ENCODE data around the gene NKD2.
"Not testable (repeated sequence)": the region's sequence is repeated elsewhere in the genome, so short reads cannot be mapped to it uniquely, and the experiment has no call there.

NKD2 gene

GRCh38 chr5:1017691-1018455 lies 9.3 kb downstream of the NKD2 start:
- Histone ChIP-seq H3K27me3 (peaks cover 0 to 26% of the 10 kb centered on the region in 2 donors), H3K9me3 (no peaks in the 10 kb centered on the region), H3K36me3 (no peaks in the 10 kb centered on the region), H3K4me1 (no peaks in the 10 kb centered on the region), H3K27ac (no peak overlapping the region), H3K4me3 (no peak overlapping the region)
- TF ChIP-seq, protein P1, sequence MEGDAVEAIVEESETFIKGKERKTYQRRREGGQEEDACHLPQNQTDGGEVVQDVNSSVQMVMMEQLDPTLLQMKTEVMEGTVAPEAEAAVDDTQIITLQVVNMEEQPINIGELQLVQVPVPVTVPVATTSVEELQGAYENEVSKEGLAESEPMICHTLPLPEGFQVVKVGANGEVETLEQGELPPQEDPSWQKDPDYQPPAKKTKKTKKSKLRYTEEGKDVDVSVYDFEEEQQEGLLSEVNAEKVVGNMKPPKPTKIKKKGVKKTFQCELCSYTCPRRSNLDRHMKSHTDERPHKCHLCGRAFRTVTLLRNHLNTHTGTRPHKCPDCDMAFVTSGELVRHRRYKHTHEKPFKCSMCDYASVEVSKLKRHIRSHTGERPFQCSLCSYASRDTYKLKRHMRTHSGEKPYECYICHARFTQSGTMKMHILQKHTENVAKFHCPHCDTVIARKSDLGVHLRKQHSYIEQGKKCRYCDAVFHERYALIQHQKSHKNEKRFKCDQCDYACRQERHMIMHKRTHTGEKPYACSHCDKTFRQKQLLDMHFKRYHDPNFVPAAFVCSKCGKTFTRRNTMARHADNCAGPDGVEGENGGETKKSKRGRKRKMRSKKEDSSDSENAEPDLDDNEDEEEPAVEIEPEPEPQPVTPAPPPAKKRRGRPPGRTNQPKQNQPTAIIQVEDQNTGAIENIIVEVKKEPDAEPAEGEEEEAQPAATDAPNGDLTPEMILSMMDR (IDR thresholded peaks at IDR 0.05): no peak
- intact Hi-C loops (cut with DNase I; ENCODE audit: low total_unique reads): no loop called here
- DNase-seq: no peak

- H3K27me3 ChIP-seq: peaks cover 0 to 19% of the 10 kb centered on the region in 2 donors
- no peak overlapping the region for H3K4me3 ChIP-seq
- no peak for DNase-seq
- H3K4me1 ChIP-seq: no peaks in the 10 kb centered on the region
- TF ChIP-seq, protein P1 (IDR thresholded peaks at IDR 0.05): no peak
- H3K9me3 ChIP-seq: no peaks in the 10 kb centered on the region
- intact Hi-C loops (cut with DNase I; ENCODE audit: low total_unique reads): no loop called here
- H3K36me3 ChIP-seq: no peaks in the 10 kb centered on the region
- no peak overlapping the region for H3K27ac ChIP-seq
Observed at GRCh38 chr5:1018596-1018995, 10.0 kb downstream of the NKD2 start.

DNA sequence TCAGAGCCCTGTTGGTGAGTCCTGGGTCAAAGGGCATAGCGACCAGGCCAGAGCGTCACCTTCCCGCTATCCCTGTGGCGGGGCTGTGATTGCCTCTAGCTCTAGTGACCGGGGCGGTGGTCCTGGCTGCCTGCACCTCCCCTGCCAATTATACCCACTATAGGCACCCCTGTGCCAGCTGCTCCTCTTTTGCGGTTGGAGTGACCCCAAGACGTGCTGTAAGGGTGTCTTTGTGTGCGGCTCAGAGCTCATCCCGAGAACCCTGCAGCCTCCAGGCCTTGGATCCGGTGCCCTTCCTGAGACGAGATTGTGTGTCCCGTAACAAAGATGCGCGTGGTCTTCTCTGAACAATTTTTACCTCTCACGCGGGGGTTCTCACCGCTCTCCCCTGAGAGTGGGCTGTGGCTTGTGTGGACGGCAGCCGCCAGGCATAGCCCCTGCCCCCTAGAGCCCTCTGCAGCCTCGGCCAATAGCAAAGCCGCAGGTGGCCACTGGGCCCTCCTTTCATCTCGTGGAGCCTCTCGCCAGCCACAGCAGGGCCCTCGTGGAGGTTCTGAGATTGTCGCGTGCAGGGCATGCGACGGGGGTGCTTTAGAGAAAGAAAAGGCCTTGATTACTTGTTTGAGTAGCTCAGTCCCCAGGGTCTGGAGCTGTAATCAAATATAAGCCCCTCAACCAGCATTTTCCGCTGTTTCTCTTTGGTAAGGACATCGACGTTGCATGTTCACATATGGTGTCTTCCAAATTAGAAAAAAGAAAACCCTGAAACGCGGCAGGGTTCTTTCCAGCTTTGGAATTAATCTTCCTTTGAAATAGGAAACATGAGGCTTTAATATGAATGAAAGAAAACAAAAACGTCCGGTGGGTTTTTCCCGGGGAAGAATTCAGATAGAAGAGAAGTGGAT lies 10.7 kb downstream of the NKD2 start:
- DNase-seq: no peak
- H3K4me3 ChIP-seq: no peak overlapping the region

DNA sequence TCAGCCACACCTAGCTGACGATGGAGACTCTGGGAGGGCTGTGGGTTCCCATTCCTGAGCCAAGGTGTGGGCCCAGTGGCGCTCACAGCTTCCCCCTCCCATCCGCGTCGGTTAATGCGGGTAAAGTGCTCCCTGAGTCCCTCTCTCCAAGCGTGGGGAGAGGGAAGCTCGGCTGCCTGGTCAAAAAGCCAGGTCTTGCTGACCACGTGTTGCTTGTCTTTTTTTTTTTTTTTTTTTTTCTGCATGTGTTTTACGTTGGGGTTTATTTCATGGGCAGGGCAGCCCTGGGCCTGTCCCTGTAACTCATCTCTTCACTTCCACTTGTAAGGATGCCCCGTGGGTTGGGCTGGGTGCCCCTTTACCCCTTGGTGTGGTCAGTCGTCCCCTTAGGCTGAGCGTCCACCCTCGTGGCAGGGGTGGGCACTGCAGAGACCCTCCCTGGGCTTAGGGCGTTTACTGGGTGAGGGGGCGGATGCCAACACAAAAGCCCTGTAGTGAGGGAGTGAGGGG lies 11.9 kb downstream of the NKD2 start:
- Histone ChIP-seq H3K4me1 (no peaks in the 10 kb centered on the region), H3K9me3 (no peaks in the 10 kb centered on the region), H3K27me3 (peaks cover 0 to 10% of the 10 kb centered on the region in 2 donors), H3K27ac (no peak overlapping the region), H3K36me3 (no peaks in the 10 kb centered on the region), H3K4me3 (no peak overlapping the region)
- TF ChIP-seq, protein P1 (IDR thresholded peaks at IDR 0.05): no peak
- intact Hi-C loops (cut with DNase I; ENCODE audit: low total_unique reads): no loop called here
- no peak for DNase-seq

More for the DNA sequence above, 10.7 kb downstream of the NKD2 start:
- H3K4me1 ChIP-seq: no peaks in the 10 kb centered on the region
- H3K9me3 ChIP-seq: no peaks in the 10 kb centered on the region
- no peak overlapping the region for H3K27ac ChIP-seq
- H3K36me3 ChIP-seq: no peaks in the 10 kb centered on the region
- TF ChIP-seq, protein P1 (IDR thresholded peaks at IDR 0.05): no peak
- intact Hi-C loops (cut with DNase I; ENCODE audit: low total_unique reads): no loop called here
- peaks cover 0 to 13% of the 10 kb centered on the region in 2 donors for H3K27me3 ChIP-seq

- H3K4me3 ChIP-seq: no peak overlapping the region
- no peak overlapping the region for H3K27ac ChIP-seq
- H3K27me3 ChIP-seq: peaks cover 0 to 3% of the 10 kb centered on the region in 2 donors
- no peaks in the 10 kb centered on the region for H3K9me3 ChIP-seq
- intact Hi-C loops (cut with DNase I; ENCODE audit: low total_unique reads): no loop called here
- no peaks in the 10 kb centered on the region for H3K4me1 ChIP-seq
- TF ChIP-seq, protein P1 (IDR thresholded peaks at IDR 0.05): no peak
- no peak for DNase-seq
- H3K36me3 ChIP-seq: no peaks in the 10 kb centered on the region
Observed at GRCh38 chr5:1021136-1021968, 12.8 kb downstream of the NKD2 start.

DNA sequence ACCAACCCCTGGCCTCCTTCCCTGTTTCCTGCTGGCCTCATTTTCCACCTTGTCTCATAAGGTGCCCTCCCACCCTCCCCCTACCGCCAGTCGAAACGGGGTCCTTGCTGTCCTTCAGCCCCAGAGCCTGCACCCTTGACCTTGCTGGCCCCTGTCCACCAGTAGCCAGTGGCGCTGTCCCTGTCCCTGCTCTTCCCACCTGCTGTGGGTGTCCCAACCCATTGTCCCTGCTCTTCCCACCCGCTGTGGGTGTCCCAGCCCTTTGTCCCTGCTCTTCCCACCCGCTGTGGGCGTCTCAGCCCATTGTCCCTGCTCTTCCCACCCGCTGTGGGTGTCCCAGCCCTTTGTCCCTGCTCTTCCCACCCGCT lies 13.4 kb downstream of the NKD2 start:
- H3K27ac ChIP-seq; H3K4me3 ChIP-seq; H3K27me3 ChIP-seq; H3K9me3 ChIP-seq; H3K4me1 ChIP-seq; H3K36me3 ChIP-seq; intact Hi-C loops (cut with DNase I; ENCODE audit: low total_unique reads); DNase-seq: not testable (repeated sequence)

Data from tibial artery (tissue), 4 donors.